NT2/D1 (cell line): ENCODE data around the gene HPRT1.

Experiments used
- DNase-seq: peaks from one replicate; pipeline ENCODE4 v3.0.0-alpha.2; 2011; ENCODE audit warnings: low read depth, low spot score
- H3K27me3 ChIP-seq: 2 replicates; pipeline ENCODE4 v1.6.0; 2011; ENCODE audit warnings: mild to moderate bottlenecking; ENCODE audit not compliant: insufficient read length, insufficient read depth
- H3K36me3 ChIP-seq: 2 replicates; pipeline ENCODE4 v1.6.1; 2011; ENCODE audit warnings: mild to moderate bottlenecking, low read length, mixed read lengths; ENCODE audit not compliant: insufficient read depth, insufficient read length
- H3K4me1 ChIP-seq: 2 replicates; pipeline ENCODE4 v1.5.1; 2011; ENCODE audit not compliant: insufficient read depth, insufficient read length
- H3K4me3 ChIP-seq: 2 replicates; pipeline ENCODE4 v1.5.1; 2011; ENCODE audit warnings: low read depth; ENCODE audit not compliant: insufficient read length
- H3K9ac ChIP-seq: 2 replicates; pipeline ENCODE4 v1.6.0; 2011; ENCODE audit warnings: low read depth; ENCODE audit not compliant: insufficient read length
- H3K9me3 ChIP-seq: 2 replicates; pipeline ENCODE4 v1.5.1; 2011; ENCODE audit warnings: mild to moderate bottlenecking, low read length; ENCODE audit not compliant: insufficient read depth
- SUZ12 ChIP-seq: IDR thresholded peaks from 2 replicates; pipeline ENCODE4 v1.6.1; 2011; ENCODE audit not compliant: insufficient read length, insufficient read depth; ENCODE audit errors: extremely low read depth
- YY1 ChIP-seq: IDR thresholded peaks from 2 replicates; pipeline ENCODE4 v1.6.1; 2011; ENCODE audit not compliant: insufficient read length, insufficient read depth
- ZNF274 ChIP-seq: IDR thresholded peaks from 2 replicates; pipeline ENCODE4 v1.6.1; 2011; ENCODE audit warnings: mild to moderate bottlenecking, low read depth, low read length

HPRT1 gene

GRCh38 chrX:134548257-134549201 lies 88.6 kb downstream of the HPRT1 start:
- Histone ChIP-seq H3K4me3 (peak overlapping the region; percentile 32), H3K27me3 (peaks cover 11% of the 10 kb centered on the region), H3K9ac (peak overlapping the region; percentile 5), H3K36me3 (no peaks in the 10 kb centered on the region), H3K9me3 (no peaks in the 10 kb centered on the region), H3K4me1 (no peaks in the 10 kb centered on the region)
- no peak for DNase-seq
- TF ChIP-seq ZNF274 (no peak), YY1 (no peak), SUZ12 (no peak)
